WTC11 (cell line): ENCODE results near the gene CABP2. TPM values are rescaled to one million over a fixed set of nuclear protein-coding genes. Genes with fewer than 3 reads are reported as not detected.

Source experiments
- ATAC-seq: fragments of 200-7000 bp; cut with Tn5 transposase; 2 replicates; pipeline ENCODE4 v1.10.0; 2021; ENCODE audit warnings: mild to moderate bottlenecking, moderate library complexity
- CTCF ChIA-PET: fragments of 300-600 bp; sonication (Branson Sonifier 250); formaldehyde crosslinking; loops from one replicate; lab custom pipeline; 2021; ENCODE audit warnings: antibody characterized with exemption; lab: Charles Lee
- POLR2A ChIA-PET: fragments of 350-600 bp; sonication (Branson Sonifier 250); formaldehyde crosslinking; loops from one replicate; lab custom pipeline; 2021; ENCODE audit warnings: antibody characterized with exemption; lab: Charles Lee
- DNase-seq: peaks from one replicate; pipeline ENCODE4 v3.0.0; 2021; ENCODE audit warnings: low spot score
- H3K27ac Mint-ChIP-seq: 2 replicates; pipeline ENCODE4 v1.8.0; 2021; ENCODE audit warnings: mixed read lengths
- H3K27me3 Mint-ChIP-seq: 2 replicates; pipeline ENCODE4 v1.8.0; 2021; ENCODE audit warnings: low read depth, mild to moderate bottlenecking, moderate library complexity, mixed read lengths
- H3K36me3 Mint-ChIP-seq: 2 replicates; pipeline ENCODE4 v1.8.0; 2021; ENCODE audit warnings: mixed read lengths
- H3K4me1 Mint-ChIP-seq: 2 replicates; pipeline ENCODE4 v1.8.0; 2022; ENCODE audit warnings: mixed read lengths
- H3K4me3 Mint-ChIP-seq: 2 replicates; pipeline ENCODE4 v1.8.0; 2021; ENCODE audit warnings: mild to moderate bottlenecking, moderate library complexity, mixed read lengths
- H3K9me3 Mint-ChIP-seq: 2 replicates; pipeline ENCODE4 v1.8.0; 2021; ENCODE audit warnings: mixed read lengths
- E2F1 ChIP-seq: sonication (generic); formaldehyde crosslinking; IDR thresholded peaks from 2 replicates; pipeline ENCODE4 v1.8.0; 2022; ENCODE audit warnings: mild to moderate bottlenecking, missing genetic modification reagents
- ETV6 ChIP-seq: sonication (generic); formaldehyde crosslinking; IDR thresholded peaks from 2 replicates; pipeline ENCODE4 v1.8.1; 2022; ENCODE audit warnings: mild to moderate bottlenecking, missing genetic modification reagents
- FOXK1 ChIP-seq: sonication (generic); formaldehyde crosslinking; IDR thresholded peaks from 2 replicates; pipeline ENCODE4 v1.8.0; 2022; ENCODE audit warnings: mild to moderate bottlenecking, moderate library complexity, missing genetic modification reagents
- GABPB1 ChIP-seq: sonication (generic); formaldehyde crosslinking; IDR thresholded peaks from 2 replicates; pipeline ENCODE4 v1.8.1; 2023; ENCODE audit warnings: mild to moderate bottlenecking, missing genetic modification reagents
- PREB ChIP-seq: sonication (generic); formaldehyde crosslinking; IDR thresholded peaks from 2 replicates; pipeline ENCODE4 v1.8.1; 2022; ENCODE audit warnings: mild to moderate bottlenecking, missing genetic modification reagents, moderate library complexity, borderline replicate concordance
- PRRX2 ChIP-seq: fragments of 250-450 bp; sonication (Bioruptor Pico); IDR thresholded peaks from 2 replicates; pipeline ENCODE4 v1.8.0; 2021; ENCODE audit warnings: mild to moderate bottlenecking
- ZNF219 ChIP-seq: sonication (generic); formaldehyde crosslinking; IDR thresholded peaks from 2 replicates; pipeline ENCODE4 v1.8.0; 2023; ENCODE audit warnings: missing genetic modification reagents, mild to moderate bottlenecking, borderline replicate concordance
- ZNF263 ChIP-seq: sonication (generic); formaldehyde crosslinking; IDR thresholded peaks from 2 replicates; pipeline ENCODE4 v1.8.1; 2022; ENCODE audit warnings: low read depth, mild to moderate bottlenecking, moderate library complexity, missing genetic modification reagents
- total RNA-seq: library from RNA; stranded (reverse); gene quantifications from 3 replicates; pipeline ENCODE4 v1.2.3, GENCODE V29; 2021
- TF ChIP-seq, protein P1 (sequence below): fragments of 250-450 bp; sonication (Bioruptor Pico); IDR thresholded peaks from 2 replicates; pipeline ENCODE4 v1.9.0; 2021; ENCODE audit warnings: mild to moderate bottlenecking
- TF ChIP-seq, protein P2 (sequence below): sonication (generic); formaldehyde crosslinking; IDR thresholded peaks from 2 replicates; pipeline ENCODE4 v1.8.1; 2023; ENCODE audit warnings: mild to moderate bottlenecking, missing genetic modification reagents
- TF ChIP-seq, protein P3 (sequence below): sonication (generic); formaldehyde crosslinking; IDR thresholded peaks from 2 replicates; pipeline ENCODE4 v1.8.1; 2022; ENCODE audit warnings: low read depth, missing genetic modification reagents, borderline replicate concordance
- TF ChIP-seq, protein P4 (sequence below): sonication (generic); formaldehyde crosslinking; IDR thresholded peaks from 2 replicates; pipeline ENCODE4 v1.8.1; 2023; ENCODE audit warnings: mild to moderate bottlenecking, missing genetic modification reagents, borderline replicate concordance

The CABP2 gene
- total RNA-seq, 1 experiment from 2014 or later: not detected

- POLR2A ChIA-PET: no interaction called here
- H3K4me1 Mint-ChIP-seq: no peaks in the 10 kb centered on the region
- DNase-seq (no peak), ATAC-seq (no peak)
- H3K27me3 Mint-ChIP-seq: peaks cover 3% of the 10 kb centered on the region; the same call in 1 of the 2 replicates
- H3K36me3 Mint-ChIP-seq: no peaks in the 10 kb centered on the region
- CTCF ChIA-PET: no interaction called here
- no peaks in the 10 kb centered on the region; the same call in 1 of the 2 replicates for H3K9me3 Mint-ChIP-seq
- H3K27ac Mint-ChIP-seq: no peak overlapping the region
- TF ChIP-seq GABPB1 (CRISPR knock-in tag): no peak
- no peak overlapping the region for H3K4me3 Mint-ChIP-seq
Observed at GRCh38 chr11:67519726-67520125, 3.5 kb downstream of the CABP2 start.

- peaks cover 12% of the 10 kb centered on the region for H3K27me3 Mint-ChIP-seq
- ChIA-PET CTCF (interaction anchor here (2.2 kb wide), 1 partner anchor 55 kb away, joined by 5 read pairs; no protein-coding TSS in a partner anchor), POLR2A (no interaction called here)
- no peaks in the 10 kb centered on the region; the same call in 1 of the 2 replicates for H3K9me3 Mint-ChIP-seq
- H3K36me3 Mint-ChIP-seq: no peaks in the 10 kb centered on the region
- no peak for ATAC-seq
- no peak for TF ChIP-seq ZNF263
- TF ChIP-seq, protein P1, sequence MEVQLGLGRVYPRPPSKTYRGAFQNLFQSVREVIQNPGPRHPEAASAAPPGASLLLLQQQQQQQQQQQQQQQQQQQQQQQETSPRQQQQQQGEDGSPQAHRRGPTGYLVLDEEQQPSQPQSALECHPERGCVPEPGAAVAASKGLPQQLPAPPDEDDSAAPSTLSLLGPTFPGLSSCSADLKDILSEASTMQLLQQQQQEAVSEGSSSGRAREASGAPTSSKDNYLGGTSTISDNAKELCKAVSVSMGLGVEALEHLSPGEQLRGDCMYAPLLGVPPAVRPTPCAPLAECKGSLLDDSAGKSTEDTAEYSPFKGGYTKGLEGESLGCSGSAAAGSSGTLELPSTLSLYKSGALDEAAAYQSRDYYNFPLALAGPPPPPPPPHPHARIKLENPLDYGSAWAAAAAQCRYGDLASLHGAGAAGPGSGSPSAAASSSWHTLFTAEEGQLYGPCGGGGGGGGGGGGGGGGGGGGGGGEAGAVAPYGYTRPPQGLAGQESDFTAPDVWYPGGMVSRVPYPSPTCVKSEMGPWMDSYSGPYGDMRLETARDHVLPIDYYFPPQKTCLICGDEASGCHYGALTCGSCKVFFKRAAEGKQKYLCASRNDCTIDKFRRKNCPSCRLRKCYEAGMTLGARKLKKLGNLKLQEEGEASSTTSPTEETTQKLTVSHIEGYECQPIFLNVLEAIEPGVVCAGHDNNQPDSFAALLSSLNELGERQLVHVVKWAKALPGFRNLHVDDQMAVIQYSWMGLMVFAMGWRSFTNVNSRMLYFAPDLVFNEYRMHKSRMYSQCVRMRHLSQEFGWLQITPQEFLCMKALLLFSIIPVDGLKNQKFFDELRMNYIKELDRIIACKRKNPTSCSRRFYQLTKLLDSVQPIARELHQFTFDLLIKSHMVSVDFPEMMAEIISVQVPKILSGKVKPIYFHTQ (CRISPR knock-in tag): no peak
- TF ChIP-seq, protein P2, sequence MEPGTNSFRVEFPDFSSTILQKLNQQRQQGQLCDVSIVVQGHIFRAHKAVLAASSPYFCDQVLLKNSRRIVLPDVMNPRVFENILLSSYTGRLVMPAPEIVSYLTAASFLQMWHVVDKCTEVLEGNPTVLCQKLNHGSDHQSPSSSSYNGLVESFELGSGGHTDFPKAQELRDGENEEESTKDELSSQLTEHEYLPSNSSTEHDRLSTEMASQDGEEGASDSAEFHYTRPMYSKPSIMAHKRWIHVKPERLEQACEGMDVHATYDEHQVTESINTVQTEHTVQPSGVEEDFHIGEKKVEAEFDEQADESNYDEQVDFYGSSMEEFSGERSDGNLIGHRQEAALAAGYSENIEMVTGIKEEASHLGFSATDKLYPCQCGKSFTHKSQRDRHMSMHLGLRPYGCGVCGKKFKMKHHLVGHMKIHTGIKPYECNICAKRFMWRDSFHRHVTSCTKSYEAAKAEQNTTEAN: no peak
- TF ChIP-seq, protein P3, sequence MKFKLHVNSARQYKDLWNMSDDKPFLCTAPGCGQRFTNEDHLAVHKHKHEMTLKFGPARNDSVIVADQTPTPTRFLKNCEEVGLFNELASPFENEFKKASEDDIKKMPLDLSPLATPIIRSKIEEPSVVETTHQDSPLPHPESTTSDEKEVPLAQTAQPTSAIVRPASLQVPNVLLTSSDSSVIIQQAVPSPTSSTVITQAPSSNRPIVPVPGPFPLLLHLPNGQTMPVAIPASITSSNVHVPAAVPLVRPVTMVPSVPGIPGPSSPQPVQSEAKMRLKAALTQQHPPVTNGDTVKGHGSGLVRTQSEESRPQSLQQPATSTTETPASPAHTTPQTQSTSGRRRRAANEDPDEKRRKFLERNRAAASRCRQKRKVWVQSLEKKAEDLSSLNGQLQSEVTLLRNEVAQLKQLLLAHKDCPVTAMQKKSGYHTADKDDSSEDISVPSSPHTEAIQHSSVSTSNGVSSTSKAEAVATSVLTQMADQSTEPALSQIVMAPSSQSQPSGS (CRISPR knock-in tag): no peak
- TF ChIP-seq ZNF219 (CRISPR knock-in tag): no peak
- no peak for TF ChIP-seq FOXK1
- no peak for TF ChIP-seq E2F1
- TF ChIP-seq, protein P4, sequence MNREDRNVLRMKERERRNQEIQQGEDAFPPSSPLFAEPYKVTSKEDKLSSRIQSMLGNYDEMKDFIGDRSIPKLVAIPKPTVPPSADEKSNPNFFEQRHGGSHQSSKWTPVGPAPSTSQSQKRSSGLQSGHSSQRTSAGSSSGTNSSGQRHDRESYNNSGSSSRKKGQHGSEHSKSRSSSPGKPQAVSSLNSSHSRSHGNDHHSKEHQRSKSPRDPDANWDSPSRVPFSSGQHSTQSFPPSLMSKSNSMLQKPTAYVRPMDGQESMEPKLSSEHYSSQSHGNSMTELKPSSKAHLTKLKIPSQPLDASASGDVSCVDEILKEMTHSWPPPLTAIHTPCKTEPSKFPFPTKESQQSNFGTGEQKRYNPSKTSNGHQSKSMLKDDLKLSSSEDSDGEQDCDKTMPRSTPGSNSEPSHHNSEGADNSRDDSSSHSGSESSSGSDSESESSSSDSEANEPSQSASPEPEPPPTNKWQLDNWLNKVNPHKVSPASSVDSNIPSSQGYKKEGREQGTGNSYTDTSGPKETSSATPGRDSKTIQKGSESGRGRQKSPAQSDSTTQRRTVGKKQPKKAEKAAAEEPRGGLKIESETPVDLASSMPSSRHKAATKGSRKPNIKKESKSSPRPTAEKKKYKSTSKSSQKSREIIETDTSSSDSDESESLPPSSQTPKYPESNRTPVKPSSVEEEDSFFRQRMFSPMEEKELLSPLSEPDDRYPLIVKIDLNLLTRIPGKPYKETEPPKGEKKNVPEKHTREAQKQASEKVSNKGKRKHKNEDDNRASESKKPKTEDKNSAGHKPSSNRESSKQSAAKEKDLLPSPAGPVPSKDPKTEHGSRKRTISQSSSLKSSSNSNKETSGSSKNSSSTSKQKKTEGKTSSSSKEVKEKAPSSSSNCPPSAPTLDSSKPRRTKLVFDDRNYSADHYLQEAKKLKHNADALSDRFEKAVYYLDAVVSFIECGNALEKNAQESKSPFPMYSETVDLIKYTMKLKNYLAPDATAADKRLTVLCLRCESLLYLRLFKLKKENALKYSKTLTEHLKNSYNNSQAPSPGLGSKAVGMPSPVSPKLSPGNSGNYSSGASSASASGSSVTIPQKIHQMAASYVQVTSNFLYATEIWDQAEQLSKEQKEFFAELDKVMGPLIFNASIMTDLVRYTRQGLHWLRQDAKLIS (CRISPR knock-in tag): no peak
- no peak for TF ChIP-seq ETV6 (CRISPR knock-in tag)
- TF ChIP-seq PREB (CRISPR knock-in tag): no peak
- no peak for TF ChIP-seq PRRX2 (CRISPR knock-in tag)
- DNase-seq: no peak
- no peaks in the 10 kb centered on the region for H3K4me1 Mint-ChIP-seq
- no peak overlapping the region for H3K4me3 Mint-ChIP-seq
- no peak overlapping the region for H3K27ac Mint-ChIP-seq
Observed at GRCh38 chr11:67517784-67518552, 5.3 kb downstream of the CABP2 start.
